Neural cell (in vitro differentiated cells): Measurements from ENCODE around the gene SCTR.

ENCODE experiments used
- EP300 ChIP-seq: fragments of 450-650 bp; conservative IDR thresholded peaks from 2 replicates; pipeline ENCODE4 v1.6.1; 2014; ENCODE audit warnings: antibody characterized with exemption, mild to moderate bottlenecking, moderate library complexity; ENCODE audit not compliant: poor library complexity, severe bottlenecking
- EZH2 ChIP-seq: fragments of 200-600, 300-800 bp; shearing (Covaris generic), sonication (generic); IDR thresholded peaks from 2 replicates; pipeline ENCODE4 v1.6.1; 2014; ENCODE audit warnings: antibody characterized with exemption, low read length, borderline replicate concordance, mild to moderate bottlenecking; ENCODE audit not compliant: insufficient read depth, poor library complexity, severe bottlenecking
- MXI1 ChIP-seq: fragments of 450-650 bp; conservative IDR thresholded peaks from 2 replicates; pipeline ENCODE4 v1.6.1; 2014; ENCODE audit warnings: antibody characterized with exemption, mild to moderate bottlenecking; ENCODE audit not compliant: poor library complexity, severe bottlenecking
- POLR2AphosphoS5 ChIP-seq: IDR thresholded peaks from 2 replicates; pipeline ENCODE4 v1.6.1; 2012
- TF ChIP-seq, protein P1 (sequence below): fragments of 450-650 bp; IDR thresholded peaks from 2 replicates; pipeline ENCODE4 v1.5.1; 2014; ENCODE audit warnings: antibody characterized with exemption, mild to moderate bottlenecking, moderate library complexity; ENCODE audit not compliant: poor library complexity, severe bottlenecking

- TF ChIP-seq POLR2AphosphoS5: no peak
- no peak for TF ChIP-seq EP300
- no peak for TF ChIP-seq MXI1
- TF ChIP-seq, protein P1, sequence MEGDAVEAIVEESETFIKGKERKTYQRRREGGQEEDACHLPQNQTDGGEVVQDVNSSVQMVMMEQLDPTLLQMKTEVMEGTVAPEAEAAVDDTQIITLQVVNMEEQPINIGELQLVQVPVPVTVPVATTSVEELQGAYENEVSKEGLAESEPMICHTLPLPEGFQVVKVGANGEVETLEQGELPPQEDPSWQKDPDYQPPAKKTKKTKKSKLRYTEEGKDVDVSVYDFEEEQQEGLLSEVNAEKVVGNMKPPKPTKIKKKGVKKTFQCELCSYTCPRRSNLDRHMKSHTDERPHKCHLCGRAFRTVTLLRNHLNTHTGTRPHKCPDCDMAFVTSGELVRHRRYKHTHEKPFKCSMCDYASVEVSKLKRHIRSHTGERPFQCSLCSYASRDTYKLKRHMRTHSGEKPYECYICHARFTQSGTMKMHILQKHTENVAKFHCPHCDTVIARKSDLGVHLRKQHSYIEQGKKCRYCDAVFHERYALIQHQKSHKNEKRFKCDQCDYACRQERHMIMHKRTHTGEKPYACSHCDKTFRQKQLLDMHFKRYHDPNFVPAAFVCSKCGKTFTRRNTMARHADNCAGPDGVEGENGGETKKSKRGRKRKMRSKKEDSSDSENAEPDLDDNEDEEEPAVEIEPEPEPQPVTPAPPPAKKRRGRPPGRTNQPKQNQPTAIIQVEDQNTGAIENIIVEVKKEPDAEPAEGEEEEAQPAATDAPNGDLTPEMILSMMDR: no peak
- TF ChIP-seq EZH2: no peak
Measured at GRCh38 chr2:119483896-119484718, 40.2 kb downstream of the SCTR start.
